ENCODE measurements around the gene HTR3B.
A peak's percentile ranks its signal among the peaks of the same experiment; 100 is the strongest.
"Not testable (repeated sequence)": the region's sequence is repeated elsewhere in the genome, so short reads cannot be mapped to it uniquely, and the experiment has no call there.

The HTR3B gene

GRCh38 chr11:113884361-113884836 lies 20.2 kb upstream of the HTR3B start:
- DNase-seq (ENCODE audit: low spot score): peak; percentile 34

GRCh38 chr11:113885897-113886296 lies 18.7 kb upstream of the HTR3B start:
- DNase-seq (ENCODE audit: low spot score): no peak

GRCh38 chr11:113888848-113889247 lies 15.7 kb upstream of the HTR3B start:
- no peak for DNase-seq (ENCODE audit: low spot score)

- no peak for DNase-seq (ENCODE audit: low spot score)
Observed at GRCh38 chr11:113894421-113894996, 10.1 kb upstream of the HTR3B start.

GRCh38 chr11:113895367-113896155 lies 9.0 kb upstream of the HTR3B start:
- no peak for DNase-seq (ENCODE audit: low spot score)

- DNase-seq (ENCODE audit: low spot score): peak; percentile 64
Observed at GRCh38 chr11:113896156-113896879, 8.3 kb upstream of the HTR3B start.

GRCh38 chr11:113901141-113901540 lies 3.5 kb upstream of the HTR3B start:
- no peak for DNase-seq (ENCODE audit: low spot score)

- DNase-seq (ENCODE audit: low spot score): no peak
Observed at GRCh38 chr11:113906038-113906437, 1.4 kb downstream of the HTR3B start.

- DNase-seq (ENCODE audit: low spot score): no peak
Observed at GRCh38 chr11:113906516-113906915, 1.9 kb downstream of the HTR3B start.

- DNase-seq (ENCODE audit: low spot score): no peak
Observed at GRCh38 chr11:113907152-113907551, 2.6 kb downstream of the HTR3B start.

GRCh38 chr11:113907681-113908080 lies 3.1 kb downstream of the HTR3B start:
- no peak for DNase-seq (ENCODE audit: low spot score)

GRCh38 chr11:113908098-113908497 lies 3.5 kb downstream of the HTR3B start:
- no peak for DNase-seq (ENCODE audit: low spot score)

GRCh38 chr11:113911491-113911890 lies 6.9 kb downstream of the HTR3B start:
- DNase-seq (ENCODE audit: low spot score): not testable (repeated sequence)

- no peak for DNase-seq (ENCODE audit: low spot score)
Observed at GRCh38 chr11:113923572-113923971, 19.0 kb downstream of the HTR3B start.

GRCh38 chr11:113926273-113927197 lies 21.9 kb downstream of the HTR3B start:
- DNase-seq (ENCODE audit: low spot score): no peak

- no peak for DNase-seq (ENCODE audit: low spot score)
Observed at GRCh38 chr11:113928311-113928710, 23.7 kb downstream of the HTR3B start.

GRCh38 chr11:113932788-113933187 lies 28.2 kb downstream of the HTR3B start:
- DNase-seq (ENCODE audit: low spot score): no peak

GRCh38 chr11:113934193-113934592 lies 29.6 kb downstream of the HTR3B start:
- DNase-seq (ENCODE audit: low spot score): not testable (repeated sequence)

- DNase-seq (ENCODE audit: low spot score): no peak
Observed at GRCh38 chr11:113934761-113935160, 30.2 kb downstream of the HTR3B start.

- no peak for DNase-seq (ENCODE audit: low spot score)
Observed at GRCh38 chr11:113935858-113936257, 31.3 kb downstream of the HTR3B start.

- DNase-seq (ENCODE audit: low spot score): no peak
Observed at GRCh38 chr11:113937918-113938317, 33.3 kb downstream of the HTR3B start.

GRCh38 chr11:113942256-113942655 lies 37.7 kb downstream of the HTR3B start:
- no peak for DNase-seq (ENCODE audit: low spot score)

All from GM03348 (cell line).